GM21717 (cell line): ENCODE results near the gene COQ5.
"Not testable (repeated sequence)": the region's sequence is repeated elsewhere in the genome, so short reads cannot be mapped to it uniquely, and the experiment has no call there.

Experiments used
- ATAC-seq: cut with Tn5 transposase; IDR thresholded peaks from one replicate; pipeline ENCODE4 v1.9.1; 2021; ENCODE audit warnings: mild to moderate bottlenecking, moderate library complexity; ENCODE audit not compliant: unreplicated experiment

The COQ5 gene

GRCh38 chr12:120528861-120529525, at the start of gene COQ5:
Gene COQ5 (minus strand): TSS chr12:120529158. CDS start chr12:120529141, 17 bp downstream.
- ATAC-seq, result peak; percentile 81

- ATAC-seq, result no peak
Observed at GRCh38 chr12:120574106-120574505, 45.1 kb upstream of the COQ5 start.

- no peak for ATAC-seq
Observed at GRCh38 chr12:120573560-120573959, 44.6 kb upstream of the COQ5 start.

GRCh38 chr12:120571299-120571698, 42.3 kb upstream of the COQ5 start:
- ATAC-seq, result no peak

GRCh38 chr12:120563495-120563894, 34.5 kb upstream of the COQ5 start:
- no peak for ATAC-seq

- no peak for ATAC-seq
Observed at GRCh38 chr12:120562906-120563305, 33.9 kb upstream of the COQ5 start.

- no peak for ATAC-seq
Observed at GRCh38 chr12:120557589-120557988, 28.6 kb upstream of the COQ5 start.

- no peak for ATAC-seq
Observed at GRCh38 chr12:120554678-120555077, 25.7 kb upstream of the COQ5 start.

GRCh38 chr12:120546050-120546386, 17.1 kb upstream of the COQ5 start:
- no peak for ATAC-seq

- no peak for ATAC-seq
Observed at GRCh38 chr12:120544691-120545090, 15.7 kb upstream of the COQ5 start.

- ATAC-seq, result no peak
Observed at GRCh38 chr12:120542166-120542565, 13.2 kb upstream of the COQ5 start.

- ATAC-seq, result no peak
Observed at GRCh38 chr12:120540445-120540844, 11.5 kb upstream of the COQ5 start.

- no peak for ATAC-seq
Observed at GRCh38 chr12:120539303-120539702, 10.3 kb upstream of the COQ5 start.

GRCh38 chr12:120538281-120539156, 9.6 kb upstream of the COQ5 start:
- no peak for ATAC-seq

- no peak for ATAC-seq
Observed at GRCh38 chr12:120537856-120538220, 8.9 kb upstream of the COQ5 start.

GRCh38 chr12:120536064-120536791, 7.3 kb upstream of the COQ5 start:
- ATAC-seq, result no peak

- ATAC-seq, result peak; percentile 30
Observed at GRCh38 chr12:120534703-120535655, 6.0 kb upstream of the COQ5 start.

- ATAC-seq, result peak; percentile 66
Observed at GRCh38 chr12:120534203-120534702, 5.3 kb upstream of the COQ5 start, which contains the start of gene RNF10. Gene RNF10 (plus strand): TSS chr12:120534356. CDS start chr12:120534812, 456 bp downstream.

GRCh38 chr12:120532701-120533238, 3.8 kb upstream of the COQ5 start:
- no peak for ATAC-seq

- ATAC-seq, result not testable (repeated sequence)
Observed at GRCh38 chr12:120530418-120530761, 1.4 kb upstream of the COQ5 start.
